GM23338 (cell line): ENCODE data around the gene HTR4. TPM values are rescaled to one million over a fixed set of nuclear protein-coding genes. Genes with fewer than 3 reads are reported as not detected.

Experiments used
- ATAC-seq: fragments of 200-7000 bp; cut with Tn5 transposase; 3 replicates; pipeline ENCODE4 v1.9.1; 2020
- DNase-seq: peaks from one replicate; pipeline ENCODE4 v3.0.0-alpha.2; 2015; ENCODE audit warnings: low spot score
- H2AFZ ChIP-seq: fragments of 200-600 bp; sonication (generic); 2 replicates; pipeline ENCODE4 v1.8.0; 2016; ENCODE audit warnings: antibody characterized with exemption, mild to moderate bottlenecking, moderate library complexity
- H3F3A ChIP-seq: fragments of 200-600 bp; sonication (generic); replicated peaks from 2 replicates; pipeline ENCODE4 v1.8.0; 2017; ENCODE audit warnings: antibody characterized with exemption, mixed run types, low read depth
- H3K27ac ChIP-seq: fragments of 200-600 bp; sonication (generic); 2 replicates; pipeline ENCODE4 v1.6.1; 2016; ENCODE audit warnings: low read depth
- H3K27me3 ChIP-seq: fragments of 200-600 bp; sonication (generic); 2 replicates; pipeline ENCODE4 v1.8.0; 2016; ENCODE audit warnings: mild to moderate bottlenecking, mixed run types, moderate library complexity; ENCODE audit not compliant: insufficient read depth
- H3K36me3 ChIP-seq: fragments of 200-600 bp; sonication (generic); 2 replicates; pipeline ENCODE4 v1.8.0; 2016; ENCODE audit warnings: mild to moderate bottlenecking; ENCODE audit not compliant: insufficient read depth
- H3K4me1 ChIP-seq: fragments of 200-600 bp; sonication (generic); 2 replicates; pipeline ENCODE4 v1.8.0; 2016; ENCODE audit warnings: mild to moderate bottlenecking, moderate library complexity; ENCODE audit not compliant: insufficient read depth
- H3K4me2 ChIP-seq: fragments of 200-600 bp; sonication (generic); 2 replicates; pipeline ENCODE4 v1.7.1; 2017; ENCODE audit warnings: mixed run types
- H3K4me3 ChIP-seq: fragments of 200-600 bp; sonication (generic); 2 replicates; pipeline ENCODE4 v1.6.1; 2016; ENCODE audit warnings: mixed run types
- H3K79me2 ChIP-seq: fragments of 200-600 bp; sonication (generic); replicated peaks from 2 replicates; pipeline ENCODE4 v1.8.0; 2017; ENCODE audit warnings: mild to moderate bottlenecking; ENCODE audit not compliant: insufficient read depth
- H3K9me2 ChIP-seq: fragments of 200-600 bp; sonication (generic); 2 replicates; pipeline ENCODE4 v1.8.0; 2017; ENCODE audit not compliant: insufficient read depth
- H4K20me1 ChIP-seq: fragments of 200-600 bp; sonication (generic); replicated peaks from 2 replicates; pipeline ENCODE4 v1.8.0; 2017; ENCODE audit warnings: mild to moderate bottlenecking; ENCODE audit not compliant: insufficient read depth
- H3K27ac Mint-ChIP-seq: 2 replicates; pipeline ENCODE4 v1.8.0; 2020; ENCODE audit warnings: inconsistent platforms, mild to moderate bottlenecking, moderate library complexity, mixed read lengths
- H3K27me3 Mint-ChIP-seq: 3 replicates; pipeline ENCODE4 v1.8.0; 2022; ENCODE audit warnings: low read depth, mild to moderate bottlenecking, moderate library complexity, mixed read lengths, inconsistent platforms; ENCODE audit not compliant: insufficient read depth, poor library complexity
- H3K36me3 Mint-ChIP-seq: 3 replicates; pipeline ENCODE4 v1.8.0; 2021; ENCODE audit warnings: low read depth, mild to moderate bottlenecking, inconsistent platforms, moderate library complexity, mixed read lengths
- H3K4me1 Mint-ChIP-seq: 3 replicates; pipeline ENCODE4 v1.8.0; 2020; ENCODE audit warnings: mild to moderate bottlenecking, inconsistent platforms, mixed read lengths
- H3K4me3 Mint-ChIP-seq: 3 replicates; pipeline ENCODE4 v1.8.0; 2021; ENCODE audit warnings: moderate library complexity, mild to moderate bottlenecking, inconsistent platforms, mixed read lengths
- H3K9me3 Mint-ChIP-seq: 3 replicates; pipeline ENCODE4 v1.8.0; 2020; ENCODE audit warnings: moderate library complexity, mild to moderate bottlenecking, inconsistent platforms, mixed read lengths
- CREB1 ChIP-seq: fragments of 250-450 bp; sonication (Bioruptor Pico); IDR thresholded peaks from 2 replicates; pipeline ENCODE4 v1.5.0; 2020; ENCODE audit warnings: low read depth, mild to moderate bottlenecking, moderate library complexity
- EZH2phosphoT487 ChIP-seq: fragments of 200-600 bp; sonication (generic); IDR thresholded peaks from one replicate; pipeline ENCODE4 v1.8.1; 2018; ENCODE audit warnings: antibody characterized with exemption; ENCODE audit not compliant: unreplicated experiment
- NANOG ChIP-seq: IDR thresholded peaks from 2 replicates; pipeline ENCODE4 v1.6.1; 2016; ENCODE audit warnings: antibody characterized with exemption, borderline replicate concordance
- REST ChIP-seq: IDR thresholded peaks from one replicate; pipeline ENCODE4 v1.6.1; 2018; ENCODE audit warnings: antibody characterized with exemption; ENCODE audit not compliant: unreplicated experiment
- STAT1 ChIP-seq: IDR thresholded peaks from one replicate; pipeline ENCODE4 v1.6.1; 2016; ENCODE audit warnings: antibody characterized with exemption; ENCODE audit not compliant: unreplicated experiment
- ZNF114 ChIP-seq: fragments of 250-450 bp; sonication (Bioruptor Pico); IDR thresholded peaks from 2 replicates; pipeline ENCODE4 v1.5.0; 2020; ENCODE audit warnings: mild to moderate bottlenecking, moderate library complexity
- polyA plus RNA-seq: library from polyadenylated mRNA; unstranded; fragments of >200 nt; fragmentation: Nextera tagmentation; extraction: Ambion mirVana; gene quantifications from 2 replicates; pipeline ENCODE4 v1.2.1, GENCODE V29; 2016
- total RNA-seq: library from RNA; depleted of rRNA; stranded (reverse); fragments of >200 nt; shearing (Covaris generic); gene quantifications from 2 replicates; pipeline ENCODE4 v1.2.3, GENCODE V29; 2014
- TF ChIP-seq, protein P1 (sequence below), 2 experiments: fragments of 200-600 bp in 1 of 2; sonication (generic) in 1 of 2; conservative IDR thresholded peaks; 2 replicates each; pipeline versions ENCODE4 v1.5.1 to v1.6.1; 2016 to 2017; ENCODE audit warnings: antibody characterized with exemption in 2 of 2, low read depth in 2 of 2, mild to moderate bottlenecking in 2 of 2, moderate library complexity in 1 of 2
- TF ChIP-seq, protein P2 (sequence below): IDR thresholded peaks from 2 replicates; pipeline ENCODE4 v1.6.1; 2016; ENCODE audit warnings: antibody characterized with exemption
- TF ChIP-seq, protein P3 (sequence below): fragments of 250-450 bp; sonication (Bioruptor Pico); IDR thresholded peaks from 2 replicates; pipeline ENCODE4 v1.5.0; 2020; ENCODE audit warnings: mild to moderate bottlenecking, moderate library complexity

Gene HTR4
- total and polyA plus RNA-seq, 2 experiments from 2014 or later: 0.10 TPM; not detected in 1

GRCh38 chr5:148540647-148541046, 113.7 kb downstream of the HTR4 start:
- no peak overlapping the region for H2AFZ ChIP-seq
- Mint-ChIP-seq H3K27me3 (peaks cover 1% of the 10 kb centered on the region), H3K4me1 (no peaks in the 10 kb centered on the region), H3K36me3 (no peaks in the 10 kb centered on the region), H3K27ac (no peak overlapping the region), H3K9me3 (peaks cover 6% of the 10 kb centered on the region; the same call in 2 of the 3 replicates), H3K4me3 (no peak overlapping the region)
- H3K4me2 ChIP-seq: no peak overlapping the region
- TF ChIP-seq, protein P1, sequence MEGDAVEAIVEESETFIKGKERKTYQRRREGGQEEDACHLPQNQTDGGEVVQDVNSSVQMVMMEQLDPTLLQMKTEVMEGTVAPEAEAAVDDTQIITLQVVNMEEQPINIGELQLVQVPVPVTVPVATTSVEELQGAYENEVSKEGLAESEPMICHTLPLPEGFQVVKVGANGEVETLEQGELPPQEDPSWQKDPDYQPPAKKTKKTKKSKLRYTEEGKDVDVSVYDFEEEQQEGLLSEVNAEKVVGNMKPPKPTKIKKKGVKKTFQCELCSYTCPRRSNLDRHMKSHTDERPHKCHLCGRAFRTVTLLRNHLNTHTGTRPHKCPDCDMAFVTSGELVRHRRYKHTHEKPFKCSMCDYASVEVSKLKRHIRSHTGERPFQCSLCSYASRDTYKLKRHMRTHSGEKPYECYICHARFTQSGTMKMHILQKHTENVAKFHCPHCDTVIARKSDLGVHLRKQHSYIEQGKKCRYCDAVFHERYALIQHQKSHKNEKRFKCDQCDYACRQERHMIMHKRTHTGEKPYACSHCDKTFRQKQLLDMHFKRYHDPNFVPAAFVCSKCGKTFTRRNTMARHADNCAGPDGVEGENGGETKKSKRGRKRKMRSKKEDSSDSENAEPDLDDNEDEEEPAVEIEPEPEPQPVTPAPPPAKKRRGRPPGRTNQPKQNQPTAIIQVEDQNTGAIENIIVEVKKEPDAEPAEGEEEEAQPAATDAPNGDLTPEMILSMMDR (conservative IDR thresholded peaks at IDR 0.05; ENCODE audit: low read depth in 2 of 2): no peak
- TF ChIP-seq EZH2phosphoT487: no peak
- TF ChIP-seq REST: no peak
- TF ChIP-seq, protein P2, sequence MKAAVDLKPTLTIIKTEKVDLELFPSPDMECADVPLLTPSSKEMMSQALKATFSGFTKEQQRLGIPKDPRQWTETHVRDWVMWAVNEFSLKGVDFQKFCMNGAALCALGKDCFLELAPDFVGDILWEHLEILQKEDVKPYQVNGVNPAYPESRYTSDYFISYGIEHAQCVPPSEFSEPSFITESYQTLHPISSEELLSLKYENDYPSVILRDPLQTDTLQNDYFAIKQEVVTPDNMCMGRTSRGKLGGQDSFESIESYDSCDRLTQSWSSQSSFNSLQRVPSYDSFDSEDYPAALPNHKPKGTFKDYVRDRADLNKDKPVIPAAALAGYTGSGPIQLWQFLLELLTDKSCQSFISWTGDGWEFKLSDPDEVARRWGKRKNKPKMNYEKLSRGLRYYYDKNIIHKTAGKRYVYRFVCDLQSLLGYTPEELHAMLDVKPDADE: no peak
- TF ChIP-seq ZNF114 (CRISPR knock-in tag): no peak
- TF ChIP-seq STAT1: no peak
- H3K4me3 ChIP-seq: no peak overlapping the region
- H3F3A ChIP-seq: no peaks in the 10 kb centered on the region
- H3K27me3 ChIP-seq: no peaks in the 10 kb centered on the region
- ATAC-seq (no peak), DNase-seq (no peak)
- no peaks in the 10 kb centered on the region for H4K20me1 ChIP-seq
- H3K9me2 ChIP-seq: no peaks in the 10 kb centered on the region; the same call in 1 of the 2 replicates
- H3K4me1 ChIP-seq: no peaks in the 10 kb centered on the region
- H3K79me2 ChIP-seq: no peaks in the 10 kb centered on the region
- H3K36me3 ChIP-seq: no peaks in the 10 kb centered on the region
- H3K27ac ChIP-seq: no peak overlapping the region

DNA sequence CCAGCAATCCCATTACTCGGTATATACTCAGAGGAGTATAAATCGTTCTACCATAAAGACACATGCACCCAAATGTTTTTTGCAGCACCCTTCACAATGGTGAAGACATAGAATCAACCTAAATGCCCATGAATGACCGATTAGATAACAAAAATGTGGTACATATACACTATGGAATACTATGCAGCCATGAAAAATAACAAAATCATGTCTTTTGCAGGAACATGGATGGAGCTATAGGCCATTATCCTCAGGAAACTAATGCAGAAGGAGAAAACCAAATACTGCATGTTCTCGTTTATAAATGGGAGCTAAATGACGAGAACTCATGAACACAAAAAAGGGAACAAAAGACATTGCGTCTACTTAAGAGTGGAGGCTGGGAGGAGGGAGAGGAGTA, 114.5 kb downstream of the HTR4 start:
- H3K4me2 ChIP-seq: no peak overlapping the region
- Mint-ChIP-seq H3K36me3 (no peaks in the 10 kb centered on the region), H3K27ac (no peak overlapping the region), H3K9me3 (peaks cover 6% of the 10 kb centered on the region; the same call in 2 of the 3 replicates), H3K4me3 (no peak overlapping the region), H3K27me3 (no peaks in the 10 kb centered on the region), H3K4me1 (no peaks in the 10 kb centered on the region)
- H3K4me1 ChIP-seq: no peaks in the 10 kb centered on the region
- no peak overlapping the region for H2AFZ ChIP-seq
- H3K27ac ChIP-seq: no peak overlapping the region
- no peak for DNase-seq
- no peak overlapping the region for H3K4me3 ChIP-seq
- H4K20me1 ChIP-seq: no peaks in the 10 kb centered on the region
- H3K9me2 ChIP-seq: no peaks in the 10 kb centered on the region; the same call in 1 of the 2 replicates
- no peak for ATAC-seq
- TF ChIP-seq, protein P3, sequence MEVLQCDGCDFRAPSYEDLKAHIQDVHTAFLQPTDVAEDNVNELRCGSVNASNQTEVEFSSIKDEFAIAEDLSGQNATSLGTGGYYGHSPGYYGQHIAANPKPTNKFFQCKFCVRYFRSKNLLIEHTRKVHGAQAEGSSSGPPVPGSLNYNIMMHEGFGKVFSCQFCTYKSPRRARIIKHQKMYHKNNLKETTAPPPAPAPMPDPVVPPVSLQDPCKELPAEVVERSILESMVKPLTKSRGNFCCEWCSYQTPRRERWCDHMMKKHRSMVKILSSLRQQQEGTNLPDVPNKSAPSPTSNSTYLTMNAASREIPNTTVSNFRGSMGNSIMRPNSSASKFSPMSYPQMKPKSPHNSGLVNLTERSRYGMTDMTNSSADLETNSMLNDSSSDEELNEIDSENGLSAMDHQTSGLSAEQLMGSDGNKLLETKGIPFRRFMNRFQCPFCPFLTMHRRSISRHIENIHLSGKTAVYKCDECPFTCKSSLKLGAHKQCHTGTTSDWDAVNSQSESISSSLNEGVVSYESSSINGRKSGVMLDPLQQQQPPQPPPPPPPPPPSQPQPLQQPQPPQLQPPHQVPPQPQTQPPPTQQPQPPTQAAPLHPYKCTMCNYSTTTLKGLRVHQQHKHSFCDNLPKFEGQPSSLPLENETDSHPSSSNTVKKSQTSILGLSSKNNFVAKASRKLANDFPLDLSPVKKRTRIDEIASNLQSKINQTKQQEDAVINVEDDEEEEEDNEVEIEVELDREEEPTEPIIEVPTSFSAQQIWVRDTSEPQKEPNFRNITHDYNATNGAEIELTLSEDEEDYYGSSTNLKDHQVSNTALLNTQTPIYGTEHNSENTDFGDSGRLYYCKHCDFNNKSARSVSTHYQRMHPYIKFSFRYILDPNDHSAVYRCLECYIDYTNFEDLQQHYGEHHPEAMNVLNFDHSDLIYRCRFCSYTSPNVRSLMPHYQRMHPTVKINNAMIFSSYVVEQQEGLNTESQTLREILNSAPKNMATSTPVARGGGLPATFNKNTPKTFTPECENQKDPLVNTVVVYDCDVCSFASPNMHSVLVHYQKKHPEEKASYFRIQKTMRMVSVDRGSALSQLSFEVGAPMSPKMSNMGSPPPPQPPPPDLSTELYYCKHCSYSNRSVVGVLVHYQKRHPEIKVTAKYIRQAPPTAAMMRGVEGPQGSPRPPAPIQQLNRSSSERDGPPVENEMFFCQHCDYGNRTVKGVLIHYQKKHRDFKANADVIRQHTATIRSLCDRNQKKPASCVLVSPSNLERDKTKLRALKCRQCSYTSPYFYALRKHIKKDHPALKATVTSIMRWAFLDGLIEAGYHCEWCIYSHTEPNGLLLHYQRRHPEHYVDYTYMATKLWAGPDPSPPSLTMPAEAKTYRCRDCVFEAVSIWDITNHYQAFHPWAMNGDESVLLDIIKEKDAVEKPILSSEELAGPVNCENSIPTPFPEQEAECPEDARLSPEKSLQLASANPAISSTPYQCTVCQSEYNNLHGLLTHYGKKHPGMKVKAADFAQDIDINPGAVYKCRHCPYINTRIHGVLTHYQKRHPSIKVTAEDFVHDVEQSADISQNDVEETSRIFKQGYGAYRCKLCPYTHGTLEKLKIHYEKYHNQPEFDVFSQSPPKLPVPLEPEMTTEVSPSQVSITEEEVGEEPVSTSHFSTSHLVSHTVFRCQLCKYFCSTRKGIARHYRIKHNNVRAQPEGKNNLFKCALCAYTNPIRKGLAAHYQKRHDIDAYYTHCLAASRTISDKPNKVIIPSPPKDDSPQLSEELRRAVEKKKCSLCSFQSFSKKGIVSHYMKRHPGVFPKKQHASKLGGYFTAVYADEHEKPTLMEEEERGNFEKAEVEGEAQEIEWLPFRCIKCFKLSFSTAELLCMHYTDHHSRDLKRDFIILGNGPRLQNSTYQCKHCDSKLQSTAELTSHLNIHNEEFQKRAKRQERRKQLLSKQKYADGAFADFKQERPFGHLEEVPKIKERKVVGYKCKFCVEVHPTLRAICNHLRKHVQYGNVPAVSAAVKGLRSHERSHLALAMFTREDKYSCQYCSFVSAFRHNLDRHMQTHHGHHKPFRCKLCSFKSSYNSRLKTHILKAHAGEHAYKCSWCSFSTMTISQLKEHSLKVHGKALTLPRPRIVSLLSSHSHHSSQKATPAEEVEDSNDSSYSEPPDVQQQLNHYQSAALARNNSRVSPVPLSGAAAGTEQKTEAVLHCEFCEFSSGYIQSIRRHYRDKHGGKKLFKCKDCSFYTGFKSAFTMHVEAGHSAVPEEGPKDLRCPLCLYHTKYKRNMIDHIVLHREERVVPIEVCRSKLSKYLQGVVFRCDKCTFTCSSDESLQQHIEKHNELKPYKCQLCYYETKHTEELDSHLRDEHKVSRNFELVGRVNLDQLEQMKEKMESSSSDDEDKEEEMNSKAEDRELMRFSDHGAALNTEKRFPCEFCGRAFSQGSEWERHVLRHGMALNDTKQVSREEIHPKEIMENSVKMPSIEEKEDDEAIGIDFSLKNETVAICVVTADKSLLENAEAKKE (CRISPR knock-in tag): no peak
- TF ChIP-seq NANOG: no peak
- no peak for TF ChIP-seq CREB1 (CRISPR knock-in tag)
- no peaks in the 10 kb centered on the region for H3F3A ChIP-seq
- H3K27me3 ChIP-seq: no peaks in the 10 kb centered on the region
- no peaks in the 10 kb centered on the region for H3K36me3 ChIP-seq
- no peaks in the 10 kb centered on the region for H3K79me2 ChIP-seq
